ENCODE measurements around the gene HMCN2.

- TF ChIP-seq CTCF (conservative IDR thresholded peaks at IDR 0.05) (no peak), ZFX (IDR thresholded peaks at IDR 0.05) (no peak)
Measured at GRCh38 chr9:130275156-130275555, 9.6 kb downstream of the HMCN2 start.
